ENCODE data around the gene VPS37D. TPM values are rescaled to one million over a fixed set of nuclear protein-coding genes. Genes with fewer than 3 reads are reported as not detected.

The VPS37D gene
- total RNA-seq, 1 donor from 2014 or later = 12.2 TPM

- DNase-seq (ENCODE audit: low read depth) = no peak
- no peak overlapping the region for H3K4me3 ChIP-seq (ENCODE audit: low read depth, low read length)
- no peak for TF ChIP-seq CTCF (conservative IDR thresholded peaks at IDR 0.05; ENCODE audit: low read depth, low read length)
Observed at GRCh38 chr7:73690646-73691045, 23.0 kb downstream of the VPS37D start.

GRCh38 chr7:73696372-73696771 is 28.7 kb downstream of the VPS37D start:
- TF ChIP-seq CTCF (conservative IDR thresholded peaks at IDR 0.05; ENCODE audit: low read depth, low read length) = no peak
- no peak overlapping the region for H3K4me3 ChIP-seq (ENCODE audit: low read depth, low read length)
- no peak for DNase-seq (ENCODE audit: low read depth)

GRCh38 chr7:73698410-73698809 is 30.8 kb downstream of the VPS37D start:
- no peak for DNase-seq (ENCODE audit: low read depth)
- no peak for TF ChIP-seq CTCF (conservative IDR thresholded peaks at IDR 0.05; ENCODE audit: low read depth, low read length)
- H3K4me3 ChIP-seq (ENCODE audit: low read depth, low read length) = no peak overlapping the region

GRCh38 chr7:73699370-73700068 is 31.9 kb downstream of the VPS37D start:
- no peak overlapping the region for H3K4me3 ChIP-seq (ENCODE audit: low read depth, low read length)
- no peak for TF ChIP-seq CTCF (conservative IDR thresholded peaks at IDR 0.05; ENCODE audit: low read depth, low read length)
- DNase-seq (ENCODE audit: low read depth) = no peak

GRCh38 chr7:73700069-73700423 is 32.4 kb downstream of the VPS37D start:
- no peak for TF ChIP-seq CTCF (conservative IDR thresholded peaks at IDR 0.05; ENCODE audit: low read depth, low read length)
- no peak for DNase-seq (ENCODE audit: low read depth)
- no peak overlapping the region for H3K4me3 ChIP-seq (ENCODE audit: low read depth, low read length)

GRCh38 chr7:73700581-73701134 is 33.0 kb downstream of the VPS37D start:
- TF ChIP-seq CTCF (conservative IDR thresholded peaks at IDR 0.05; ENCODE audit: low read depth, low read length) = no peak
- no peak for DNase-seq (ENCODE audit: low read depth)
- no peak overlapping the region for H3K4me3 ChIP-seq (ENCODE audit: low read depth, low read length)
